K562 (cell line): ENCODE measurements around the gene TARS1. TPM values are rescaled to one million over a fixed set of nuclear protein-coding genes. Genes with fewer than 3 reads are reported as not detected.

Experiments
- ATAC-seq: fragments of 200-7000 bp; cut with Tn5 transposase; 3 replicates; pipeline ENCODE4 v1.9.1; 2020; ENCODE audit warnings: moderate library complexity
- BruUV-seq: library from RNA; stranded (reverse); fragments of 400-500 nt; replicated peaks from 2 replicates; lab custom pipeline; 2021; lab: Mats Ljungman, UMichigan
- CTCF ChIA-PET: fragments of 300-600 bp; formaldehyde crosslinking; extraction: SDS; loops from one replicate; lab custom pipeline; 2021; ENCODE audit warnings: low intra/inter-chr PET ratio; lab: Yijun Ruan, JAX
- POLR2A ChIA-PET: fragments of 300-600, 350-650 bp; sonication (Branson Sonifier 250); formaldehyde crosslinking; extraction: SDS; loops from one replicate; lab custom pipeline; 2021; ENCODE audit warnings: antibody characterized with exemption, inconsistent platforms; lab: Yijun Ruan, JAX
- DNase-seq, 4 experiments: peaks; one replicate each; pipeline versions ENCODE4 v3.0.0 to v3.0.0-alpha.2; 2011 to 2018; ENCODE audit warnings: low spot score in 3 of 4, mixed read lengths in 3 of 4; ENCODE audit errors: extremely low read depth in 1 of 4
- FAIRE-seq: peaks from 2 replicates; lab custom pipeline; 2011; peaks lifted over from hg19 to GRCh38; lab: Jason Lieb, UNC
- H2AFZ ChIP-seq: 2 replicates; pipeline ENCODE4 v1.6.0; 2011; ENCODE audit warnings: low read depth, low read length, control low read depth, inconsistent platforms
- H3K27ac ChIP-seq: fragments of 200-600 bp; 3 replicates; pipeline ENCODE4 v1.8.0; 2011; ENCODE audit warnings: low read depth, mild to moderate bottlenecking, control low read depth, inconsistent platforms, low read length, moderate library complexity, mixed read lengths; ENCODE audit errors: extremely low read depth
- H3K27me3 ChIP-seq, 2 experiments: fragments of 300-600 bp in 1 of 2; 2 replicates in 1 of 2; 3 replicates in 1 of 2; pipeline versions ENCODE4 v1.6.0 to v1.8.0; 2011; ENCODE audit warnings: inconsistent platforms in 2 of 2, low read length in 2 of 2, mild to moderate bottlenecking in 1 of 2, mixed read lengths in 1 of 2, moderate library complexity in 1 of 2; ENCODE audit not compliant: control insufficient read depth in 2 of 2, insufficient read depth in 2 of 2
- H3K36me3 ChIP-seq: fragments of 300-600 bp; 3 replicates; pipeline ENCODE4 v1.8.0; 2011; ENCODE audit warnings: mild to moderate bottlenecking, low read length, inconsistent platforms; ENCODE audit not compliant: control insufficient read depth, insufficient read depth
- H3K4me1 ChIP-seq, 2 experiments: fragments of 200-600 bp in 1 of 2; replicated peaks in 1 of 2; 2 replicates in 1 of 2; 3 replicates in 1 of 2; pipeline versions ENCODE4 v1.5.1 to v1.8.0; 2011; ENCODE audit warnings: inconsistent platforms in 2 of 2, low read length in 2 of 2, mild to moderate bottlenecking in 1 of 2, mixed read lengths in 1 of 2, moderate library complexity in 1 of 2; ENCODE audit not compliant: control insufficient read depth in 2 of 2, insufficient read depth in 2 of 2
- H3K4me2 ChIP-seq: 2 replicates; pipeline ENCODE4 v1.6.1; 2011; ENCODE audit warnings: low read length, control low read depth, inconsistent platforms, mixed read lengths; ENCODE audit not compliant: insufficient read depth
- H3K4me3 ChIP-seq: fragments of 200-600 bp; sonication (generic), shearing (Covaris generic); 2 replicates; pipeline ENCODE4 v1.5.1; 2016; ENCODE audit warnings: control low read depth, inconsistent platforms
- H3K79me2 ChIP-seq: fragments of 200-600 bp; 3 replicates; pipeline ENCODE4 v1.8.0; 2011; ENCODE audit warnings: low read length, inconsistent platforms; ENCODE audit not compliant: control insufficient read depth, insufficient read depth
- H3K9ac ChIP-seq, 2 experiments: 2 replicates each; pipeline versions ENCODE4 v1.6.0 to v1.6.1; 2011; ENCODE audit warnings: low read depth in 2 of 2, low read length in 2 of 2, control low read depth in 1 of 2, inconsistent platforms in 1 of 2, mild to moderate bottlenecking in 1 of 2, mixed read lengths in 1 of 2; ENCODE audit not compliant: insufficient read depth in 1 of 2
- H3K9me1 ChIP-seq: one replicate; pipeline ENCODE4 v1.6.0; 2011; ENCODE audit warnings: inconsistent platforms, mild to moderate bottlenecking, low read length, moderate library complexity; ENCODE audit not compliant: control insufficient read depth, insufficient read depth
- H3K9me3 ChIP-seq: replicated peaks from 2 replicates; pipeline ENCODE4 v1.5.1; 2011; ENCODE audit warnings: low read depth, low read length, inconsistent platforms; ENCODE audit not compliant: control insufficient read depth, insufficient read depth
- H4K20me1 ChIP-seq: replicated peaks from 2 replicates; pipeline ENCODE4 v1.6.1; 2011; ENCODE audit warnings: low read length, inconsistent platforms, mixed read lengths; ENCODE audit not compliant: control insufficient read depth, insufficient read depth
- ATF7 ChIP-seq: fragments of 450-650 bp; IDR thresholded peaks from 2 replicates; pipeline ENCODE4 v1.7.1; 2014; ENCODE audit warnings: mild to moderate bottlenecking, moderate library complexity
- ELF2 ChIP-seq: fragments of 250-450 bp; sonication (Bioruptor Pico); IDR thresholded peaks from 2 replicates; pipeline ENCODE4 v1.5.0; 2021; ENCODE audit warnings: mild to moderate bottlenecking
- FIP1L1 ChIP-seq: fragments of 200-400 bp; formaldehyde crosslinking; IDR thresholded peaks from 2 replicates; pipeline ENCODE4 v1.6.1; 2018; ENCODE audit warnings: mild to moderate bottlenecking, low read depth, low read length; ENCODE audit not compliant: poor library complexity, severe bottlenecking
- HMG20B ChIP-seq: fragments of 250-450 bp; sonication (Bioruptor Pico); IDR thresholded peaks from 2 replicates; pipeline ENCODE4 v1.5.0; 2021; ENCODE audit warnings: mild to moderate bottlenecking
- KAT2B ChIP-seq: IDR thresholded peaks from one replicate; pipeline ENCODE4 v1.6.1; 2012; ENCODE audit warnings: low read depth, mild to moderate bottlenecking, control low read depth, inconsistent platforms, low read length, moderate library complexity
- KLF6 ChIP-seq: fragments of 250-450 bp; sonication (Bioruptor Pico); IDR thresholded peaks from 2 replicates; pipeline ENCODE4 v1.4.0; 2020; ENCODE audit warnings: mild to moderate bottlenecking, moderate library complexity, borderline replicate concordance
- SIRT6 ChIP-seq: IDR thresholded peaks from one replicate; pipeline ENCODE4 v1.6.1; 2012; ENCODE audit warnings: low read depth, mild to moderate bottlenecking, control low read depth, inconsistent platforms, low read length, moderate library complexity
- SP2 ChIP-seq: IDR thresholded peaks from 2 replicates; pipeline ENCODE4 v1.6.1; 2011; ENCODE audit warnings: mild to moderate bottlenecking, low read depth, low read length, moderate library complexity; ENCODE audit not compliant: poor library complexity, severe bottlenecking; ENCODE audit errors: extremely low read depth
- THRAP3 ChIP-seq: fragments of 450-650 bp; IDR thresholded peaks from 2 replicates; pipeline ENCODE4 v1.6.1; 2016; ENCODE audit warnings: mild to moderate bottlenecking, inconsistent platforms, borderline replicate concordance
- ZZZ3 ChIP-seq: fragments of 450-650 bp; IDR thresholded peaks from 2 replicates; pipeline ENCODE4 v1.6.1; 2016; ENCODE audit warnings: antibody characterized with exemption, mild to moderate bottlenecking, moderate library complexity
- WGBS: fragments of 100-300 bp; shearing (Covaris generic); methylation state at CpG from one replicate; pipeline ENCODE4 v1.1.6; 2016; ENCODE audit warnings: low coverage, mixed read lengths; ENCODE audit not compliant: insufficient coverage; ENCODE audit errors: missing lambda C conversion rate; 5-methylcytosine and 5-hydroxymethylcytosine counted together
- in situ Hi-C: fragments of 300-500 bp; cut with MboI; formaldehyde crosslinking; loops from 4 replicates; pipeline ENCODE4 v1.15.0; 2018; ENCODE audit warnings: inconsistent platforms, mixed read lengths
- intact Hi-C: fragments of 100-400 bp; cut with micrococcal nuclease; formaldehyde crosslinking; loops from 2 replicates; pipeline ENCODE4 v1.14.2; 2022
- polyA plus RNA-seq, 8 experiments: library from polyadenylated mRNA; depleted of rRNA in 4 of 8; stranded (reverse) in 5 of 8; unstranded in 3 of 8; fragments of >200 nt; fragmentation: Nextera tagmentation in 2 of 8; fragmentation: Illumina TruSeq in 1 of 8; extraction: Ambion mirVana in 2 of 8; extraction: Trizol in 1 of 8; gene quantifications; 2 replicates each; pipeline versions ENCODE4 v1.2.1 to v1.2.3, GENCODE V29; 2011 to 2014; ENCODE audit warnings: inconsistent platforms in 1 of 8, missing spikeins in 1 of 8
- total RNA-seq, 7 experiments: library from RNA; depleted of rRNA in 6 of 7; stranded (reverse); fragments of >200 nt in 6 of 7; fragmentation: Illumina TruSeq in 2 of 7; extraction: Trizol in 2 of 7; gene quantifications; 2 replicates each; pipeline versions ENCODE4 v1.2.1 to v1.2.3, GENCODE V29; 2011 to 2021; ENCODE audit warnings: low replicate concordance in 1 of 7
- TF ChIP-seq, protein P1 (sequence below): sonication (generic); formaldehyde crosslinking; IDR thresholded peaks from 2 replicates; pipeline ENCODE4 v1.8.1; 2023; ENCODE audit warnings: mild to moderate bottlenecking, missing genetic modification reagents
- TF ChIP-seq, protein P2 (sequence below), 2 experiments: IDR thresholded peaks in 1 of 2; conservative IDR thresholded peaks in 1 of 2; 2 replicates each; pipeline ENCODE4 v1.6.1; 2016; ENCODE audit warnings: low read depth in 2 of 2, mild to moderate bottlenecking in 1 of 2, missing compliant biosample characterization in 1 of 2, missing genetic modification characterization in 1 of 2, moderate library complexity in 1 of 2
- TF ChIP-seq, protein P3 (sequence below): fragments of 250-450 bp; sonication (Bioruptor Pico); IDR thresholded peaks from 2 replicates; pipeline ENCODE4 v1.5.0; 2020; ENCODE audit warnings: mild to moderate bottlenecking, borderline replicate concordance

TARS1 gene
- total and polyA plus RNA-seq, 9 of the 15 experiments (the other 6 are each of a cell fraction or from before 2014, with no cell fraction given): 263 to 518 (median 439) TPM

DNA sequence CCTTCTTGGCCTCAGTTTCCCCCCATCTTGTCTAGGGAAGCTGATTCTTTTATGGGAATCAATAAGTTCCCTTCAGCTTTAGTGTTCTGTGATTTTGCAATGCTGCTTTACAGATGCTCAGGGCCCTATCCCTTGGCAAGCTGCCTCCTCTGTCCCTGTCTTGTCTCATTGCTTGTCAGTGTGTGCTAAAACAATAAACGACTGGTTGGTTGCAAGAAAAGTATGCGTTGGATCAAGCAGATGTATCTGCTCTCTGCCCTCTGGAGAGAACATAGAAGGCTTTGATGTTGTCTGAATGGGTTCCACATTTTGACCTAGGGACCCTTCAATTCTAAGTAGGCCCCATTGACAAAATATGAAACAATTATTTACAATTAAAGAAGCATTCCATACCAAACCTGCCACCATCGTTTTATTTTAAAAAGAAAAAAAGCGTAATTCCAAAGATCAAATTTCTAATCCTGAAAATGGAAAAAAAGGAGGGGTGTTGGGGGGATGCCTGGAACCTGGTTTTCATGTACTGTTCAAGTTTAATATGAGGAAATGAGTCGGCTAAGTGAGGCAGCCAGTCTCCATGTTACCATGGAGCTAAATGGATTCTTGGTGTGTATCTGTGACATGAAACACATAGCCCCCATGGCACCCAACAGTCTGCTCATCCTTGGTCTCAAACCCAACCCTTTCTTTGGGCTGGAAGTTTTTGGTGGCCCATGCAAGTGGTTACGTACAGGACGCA is 31.2 kb upstream of the TARS1 start:
- CTCF ChIA-PET: no interaction called here
- BruUV-seq: no TSS peak

More for the DNA sequence above, 31.2 kb upstream of the TARS1 start:
- in situ Hi-C loops: no loop called here
- no peak overlapping the region for H2AFZ ChIP-seq
- intact Hi-C loops: loop anchor here (10.0 kb wide), 1 partner anchor 785 kb away; no protein-coding TSS in a partner anchor
- POLR2A ChIA-PET: no interaction called here
- no peak overlapping the region for H3K27ac ChIP-seq
- H3K9ac ChIP-seq: no peak overlapping the region
- H3K9me3 ChIP-seq: no peaks in the 10 kb centered on the region
- H3K79me2 ChIP-seq: no peaks in the 10 kb centered on the region
- no peak for ATAC-seq
- TF ChIP-seq FIP1L1 (no peak), THRAP3 (no peak), HMG20B (CRISPR knock-in tag) (no peak), ELF2 (no peak), KAT2B (no peak), SIRT6 (no peak), ZZZ3 (no peak), ATF7 (no peak), SP2 (no peak), KLF6 (no peak)
- TF ChIP-seq, protein P1, sequence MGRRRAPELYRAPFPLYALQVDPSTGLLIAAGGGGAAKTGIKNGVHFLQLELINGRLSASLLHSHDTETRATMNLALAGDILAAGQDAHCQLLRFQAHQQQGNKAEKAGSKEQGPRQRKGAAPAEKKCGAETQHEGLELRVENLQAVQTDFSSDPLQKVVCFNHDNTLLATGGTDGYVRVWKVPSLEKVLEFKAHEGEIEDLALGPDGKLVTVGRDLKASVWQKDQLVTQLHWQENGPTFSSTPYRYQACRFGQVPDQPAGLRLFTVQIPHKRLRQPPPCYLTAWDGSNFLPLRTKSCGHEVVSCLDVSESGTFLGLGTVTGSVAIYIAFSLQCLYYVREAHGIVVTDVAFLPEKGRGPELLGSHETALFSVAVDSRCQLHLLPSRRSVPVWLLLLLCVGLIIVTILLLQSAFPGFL (CRISPR knock-in tag): no peak
- TF ChIP-seq, protein P2, sequence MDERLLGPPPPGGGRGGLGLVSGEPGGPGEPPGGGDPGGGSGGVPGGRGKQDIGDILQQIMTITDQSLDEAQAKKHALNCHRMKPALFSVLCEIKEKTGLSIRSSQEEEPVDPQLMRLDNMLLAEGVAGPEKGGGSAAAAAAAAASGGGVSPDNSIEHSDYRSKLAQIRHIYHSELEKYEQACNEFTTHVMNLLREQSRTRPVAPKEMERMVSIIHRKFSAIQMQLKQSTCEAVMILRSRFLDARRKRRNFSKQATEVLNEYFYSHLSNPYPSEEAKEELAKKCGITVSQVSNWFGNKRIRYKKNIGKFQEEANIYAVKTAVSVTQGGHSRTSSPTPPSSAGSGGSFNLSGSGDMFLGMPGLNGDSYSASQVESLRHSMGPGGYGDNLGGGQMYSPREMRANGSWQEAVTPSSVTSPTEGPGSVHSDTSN (CRISPR knock-in tag; IDR thresholded peaks at IDR 0.05; ENCODE audit: low read depth): no peak
- TF ChIP-seq, protein P2 (tag; conservative IDR thresholded peaks at IDR 0.05; ENCODE audit: low read depth): no peak
- TF ChIP-seq, protein P3, sequence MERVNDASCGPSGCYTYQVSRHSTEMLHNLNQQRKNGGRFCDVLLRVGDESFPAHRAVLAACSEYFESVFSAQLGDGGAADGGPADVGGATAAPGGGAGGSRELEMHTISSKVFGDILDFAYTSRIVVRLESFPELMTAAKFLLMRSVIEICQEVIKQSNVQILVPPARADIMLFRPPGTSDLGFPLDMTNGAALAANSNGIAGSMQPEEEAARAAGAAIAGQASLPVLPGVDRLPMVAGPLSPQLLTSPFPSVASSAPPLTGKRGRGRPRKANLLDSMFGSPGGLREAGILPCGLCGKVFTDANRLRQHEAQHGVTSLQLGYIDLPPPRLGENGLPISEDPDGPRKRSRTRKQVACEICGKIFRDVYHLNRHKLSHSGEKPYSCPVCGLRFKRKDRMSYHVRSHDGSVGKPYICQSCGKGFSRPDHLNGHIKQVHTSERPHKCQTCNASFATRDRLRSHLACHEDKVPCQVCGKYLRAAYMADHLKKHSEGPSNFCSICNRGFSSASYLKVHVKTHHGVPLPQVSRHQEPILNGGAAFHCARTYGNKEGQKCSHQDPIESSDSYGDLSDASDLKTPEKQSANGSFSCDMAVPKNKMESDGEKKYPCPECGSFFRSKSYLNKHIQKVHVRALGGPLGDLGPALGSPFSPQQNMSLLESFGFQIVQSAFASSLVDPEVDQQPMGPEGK: no peak
- no peak for DNase-seq
- WGBS: 2% methylated on average over 7 of the region's 7 CpGs
- no peak for FAIRE-seq
- H3K4me1 ChIP-seq: no peaks in the 10 kb centered on the region
- H3K4me3 ChIP-seq: no peak overlapping the region
- H3K36me3 ChIP-seq: no peaks in the 10 kb centered on the region
- H3K27me3 ChIP-seq: no peaks in the 10 kb centered on the region
- no peak overlapping the region for H3K4me2 ChIP-seq
- no peaks in the 10 kb centered on the region for H4K20me1 ChIP-seq
- no peaks in the 10 kb centered on the region for H3K9me1 ChIP-seq
